ENCODE results near the gene CRYGS.
A peak's percentile ranks its signal among the peaks of the same experiment; 100 is the strongest.
"Not testable (repeated sequence)": the region's sequence is repeated elsewhere in the genome, so short reads cannot be mapped to it uniquely, and the experiment has no call there.

The CRYGS gene

DNA sequence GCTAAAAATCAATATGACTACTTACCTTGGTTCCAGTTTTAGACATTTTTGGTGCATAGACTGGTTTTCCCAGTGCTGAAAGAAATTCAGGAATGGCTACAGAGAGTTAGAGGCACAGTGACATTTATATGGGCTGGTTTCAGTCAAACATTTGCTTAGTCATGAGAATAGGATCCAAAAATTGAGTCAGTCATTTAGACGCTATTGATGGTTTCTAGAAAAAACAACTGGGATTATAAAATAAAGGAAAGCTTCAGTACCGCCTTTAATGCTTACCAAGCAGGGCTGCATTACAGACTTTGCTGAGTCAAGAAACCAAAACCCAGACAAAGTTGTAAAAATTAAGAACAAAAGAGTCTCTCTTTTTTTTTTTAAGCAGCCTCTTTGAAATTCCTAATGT lies at the start of gene CRYGS:
CRYGS (minus strand) TSS at position 100 of the 400 bp plus-strand sequence; CDS start at position 46, 54 bp downstream.
- DNase-seq (ENCODE audit: low read depth): no peak

DNA sequence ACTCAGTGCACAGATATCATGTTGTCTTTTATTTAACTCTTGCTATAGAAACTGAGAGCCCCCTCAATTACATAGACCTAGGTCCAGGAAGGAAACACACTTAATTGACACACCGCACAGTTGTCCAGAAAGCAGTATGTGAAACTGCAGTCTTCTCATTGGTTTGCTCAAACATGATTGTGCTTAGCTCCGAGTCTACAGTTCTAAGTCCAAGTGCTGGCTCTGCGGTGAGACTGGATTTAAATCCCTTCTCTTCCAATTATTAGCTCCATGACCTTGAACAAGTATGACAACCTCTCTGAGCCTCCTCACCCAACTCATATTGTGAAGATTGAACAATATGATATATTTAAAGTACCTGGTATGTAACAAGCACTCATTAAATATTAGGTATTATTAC lies 49.7 kb upstream of the CRYGS start:
- no peak for DNase-seq (ENCODE audit: low read depth)

GRCh38 chr3:186592682-186593081 lies 48.5 kb upstream of the CRYGS start:
- DNase-seq (ENCODE audit: low read depth): no peak

GRCh38 chr3:186590580-186591295 lies 46.6 kb upstream of the CRYGS start:
- DNase-seq (ENCODE audit: low read depth): no peak

GRCh38 chr3:186589856-186590579 lies 45.8 kb upstream of the CRYGS start:
- no peak for DNase-seq (ENCODE audit: low read depth)

- DNase-seq (ENCODE audit: low read depth): no peak
Observed at GRCh38 chr3:186589121-186589520, 44.9 kb upstream of the CRYGS start.

DNA sequence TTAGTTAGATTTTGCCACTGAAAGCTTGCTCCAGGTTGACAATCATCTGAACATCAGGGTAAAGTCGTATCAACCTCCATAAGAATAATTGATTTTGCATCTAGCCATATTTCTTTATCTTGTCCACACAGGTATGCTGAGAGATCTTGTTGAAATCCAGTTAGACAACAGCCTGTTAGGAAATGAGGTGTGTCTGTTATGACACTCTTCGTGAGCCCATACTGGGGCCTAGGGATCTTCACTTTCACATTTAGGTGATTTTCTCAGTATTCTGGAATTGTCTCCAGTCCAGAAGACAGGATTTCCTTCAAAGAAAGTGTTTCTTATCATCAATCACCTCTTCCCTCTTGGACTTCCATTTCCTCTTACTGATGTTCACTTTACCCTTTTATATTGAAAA lies 44.5 kb upstream of the CRYGS start:
- no peak for DNase-seq (ENCODE audit: low read depth)

DNA sequence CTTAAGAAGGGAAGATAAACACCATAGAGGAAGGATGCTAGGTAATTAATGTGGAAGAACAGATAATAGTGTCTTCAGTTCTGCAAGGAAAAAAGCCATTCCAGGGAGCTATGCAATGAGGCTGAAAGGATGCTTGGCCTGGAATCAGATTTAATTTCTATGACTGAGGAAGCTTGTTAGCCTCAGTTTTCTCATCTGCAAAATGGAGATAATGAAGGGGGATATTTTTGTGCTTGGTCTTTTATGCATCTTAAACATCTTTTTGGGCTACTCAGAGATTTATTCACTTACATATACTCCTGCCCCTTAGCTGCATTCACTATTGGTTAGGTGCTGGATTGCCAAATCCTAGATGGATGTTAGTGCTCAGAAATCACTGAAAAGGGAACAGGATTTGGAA lies 43.0 kb upstream of the CRYGS start:
- no peak for DNase-seq (ENCODE audit: low read depth)

DNA sequence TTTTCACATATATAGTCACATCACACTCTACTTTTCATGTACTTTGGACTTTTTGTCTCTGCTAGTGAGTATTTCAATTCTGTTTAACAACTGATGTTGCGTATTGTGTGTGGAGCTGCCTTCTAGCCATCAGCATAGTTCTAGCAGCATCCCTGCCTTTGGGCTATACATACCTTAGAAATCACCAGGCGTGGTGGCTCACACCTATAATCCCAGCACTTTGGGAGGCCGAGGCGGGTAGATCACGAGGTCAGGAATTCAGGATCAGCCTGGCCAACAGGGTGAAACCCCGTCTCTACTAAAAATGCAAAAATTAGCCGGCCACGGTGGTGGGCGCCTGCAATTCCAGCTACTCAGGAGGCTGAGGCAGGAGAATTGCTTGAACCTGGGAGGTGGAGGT lies 42.1 kb upstream of the CRYGS start:
- DNase-seq (ENCODE audit: low read depth): not testable (repeated sequence)

DNA sequence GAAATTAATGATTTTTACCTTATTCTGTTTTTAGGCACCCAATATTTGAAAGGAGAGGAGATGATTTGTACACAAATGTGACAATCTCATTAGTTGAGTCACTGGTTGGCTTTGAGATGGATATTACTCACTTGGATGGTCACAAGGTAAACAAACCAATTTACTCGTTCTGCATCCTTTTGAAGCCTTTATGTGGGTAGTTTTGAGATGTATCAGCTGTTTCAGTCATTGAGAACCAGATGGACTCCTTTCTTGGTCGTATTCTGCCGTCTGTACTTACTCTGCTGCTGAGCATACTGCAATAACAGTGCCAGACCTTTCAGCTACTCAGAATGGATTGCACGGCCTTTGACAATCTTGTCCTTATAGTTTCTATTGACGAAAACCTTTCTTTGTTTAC lies 39.7 kb upstream of the CRYGS start:
- DNase-seq (ENCODE audit: low read depth): no peak

DNA sequence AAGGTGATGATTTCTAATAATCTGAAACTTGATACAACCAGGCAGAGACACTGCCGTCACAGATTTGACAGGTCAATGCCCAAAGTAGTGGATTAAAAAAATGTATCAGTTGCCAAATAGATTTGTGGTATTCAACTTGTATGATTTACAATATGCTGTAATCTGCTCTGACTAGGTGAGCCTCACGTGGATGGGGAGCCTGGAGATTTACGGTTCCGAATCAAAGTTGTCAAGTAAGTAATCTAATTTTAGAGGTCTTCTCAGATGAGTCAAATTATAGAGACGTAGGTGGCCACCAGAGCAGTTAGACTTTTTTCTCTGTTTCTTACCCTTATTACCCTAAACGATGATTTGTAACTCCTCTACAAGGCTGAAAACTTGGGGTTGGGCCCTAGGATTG lies 38.4 kb upstream of the CRYGS start:
- DNase-seq (ENCODE audit: low read depth): no peak

GRCh38 chr3:186580785-186581184 lies 36.6 kb upstream of the CRYGS start:
- no peak for DNase-seq (ENCODE audit: low read depth)

DNA sequence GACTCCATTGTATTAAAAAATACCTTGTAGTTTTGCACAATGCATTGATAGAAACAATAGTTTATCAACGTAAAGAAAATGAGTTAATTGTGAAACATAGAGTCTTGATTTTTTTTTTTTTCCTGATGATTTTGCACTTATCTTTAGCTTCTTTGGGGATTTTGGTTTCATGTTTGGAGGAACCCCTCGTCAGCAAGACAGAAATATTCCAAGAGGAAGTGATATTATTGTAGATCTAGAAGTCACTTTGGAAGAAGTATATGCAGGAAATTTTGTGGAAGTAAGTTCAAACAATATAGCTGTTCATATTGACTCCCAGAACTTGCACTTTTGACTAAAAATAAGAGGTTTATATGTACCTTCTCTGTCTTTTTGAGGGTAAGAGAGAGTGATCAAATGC lies 33.3 kb upstream of the CRYGS start:
- DNase-seq (ENCODE audit: low read depth): no peak

GRCh38 chr3:186571644-186572013 lies 27.4 kb upstream of the CRYGS start:
- no peak for DNase-seq (ENCODE audit: low read depth)

- no peak for DNase-seq (ENCODE audit: low read depth)
Observed at GRCh38 chr3:186570941-186571643, 26.9 kb upstream of the CRYGS start.

GRCh38 chr3:186570096-186570940 lies 26.1 kb upstream of the CRYGS start, which contains the start of gene DNAJB11:
Gene DNAJB11 (plus strand): TSS chr3:186570720. CDS start chr3:186570898, 178 bp downstream.
- DNase-seq (ENCODE audit: low read depth): peak; percentile 96

GRCh38 chr3:186569779-186570095 lies 25.6 kb upstream of the CRYGS start:
- DNase-seq (ENCODE audit: low read depth): no peak

DNA sequence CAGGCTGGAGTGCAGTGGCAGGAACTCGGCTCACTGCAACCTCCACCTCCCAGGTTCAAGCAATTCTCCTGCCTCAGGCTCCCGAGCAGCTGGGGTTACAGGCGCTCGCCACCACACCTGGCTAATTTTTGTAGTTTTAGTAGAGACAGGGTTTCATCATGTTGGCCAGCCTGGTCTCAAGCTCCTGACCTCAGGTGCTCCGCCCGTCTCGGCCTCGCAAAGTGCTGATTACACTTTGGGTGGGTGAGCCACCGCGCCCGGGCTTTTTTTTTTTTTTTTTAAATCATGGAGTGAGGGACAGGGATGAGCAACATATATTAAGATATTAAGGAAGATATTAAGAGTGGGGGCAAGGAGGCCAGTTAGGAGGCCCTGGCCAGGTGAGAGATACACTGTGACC lies 25.2 kb upstream of the CRYGS start:
- DNase-seq (ENCODE audit: low read depth): not testable (repeated sequence)

GRCh38 chr3:186567072-186567921 lies 23.1 kb upstream of the CRYGS start, which contains the start of gene TBCCD1:
Gene TBCCD1 (minus strand): TSS chr3:186567339. CDS start chr3:186564329, 3,010 bp downstream.
- peak; percentile 96 for DNase-seq (ENCODE audit: low read depth)

DNA sequence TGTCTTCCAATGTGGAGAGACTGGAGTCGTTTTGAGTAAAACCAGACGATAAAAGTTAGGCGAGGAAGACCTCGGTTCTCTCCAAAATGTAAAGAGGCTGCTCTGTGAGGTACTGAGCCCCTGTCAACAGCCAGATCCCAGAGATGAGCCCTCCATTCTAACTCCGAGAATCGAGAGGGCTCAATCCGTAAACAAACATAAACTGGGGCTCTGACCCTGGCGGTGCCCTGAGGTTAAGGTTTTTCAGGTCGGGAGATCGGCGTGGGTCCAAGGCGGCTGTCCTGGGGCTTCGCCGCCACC lies 22.5 kb upstream of the CRYGS start:
- DNase-seq (ENCODE audit: low read depth): no peak

- no peak for DNase-seq (ENCODE audit: low read depth)
Observed at GRCh38 chr3:186564586-186564985, 20.4 kb upstream of the CRYGS start.

Data from activated T-cell treated with anti-CD3 and anti-CD28 coated beads for 48 hours (primary cell).